Transverse colon (tissue), 4 donors: ENCODE measurements around the gene CLCNKB. TPM values are rescaled to one million over a fixed set of nuclear protein-coding genes. Genes with fewer than 3 reads are reported as not detected.

ENCODE experiments used
- DNase-seq: peaks from one replicate; pipeline ENCODE4 v3.0.0-alpha.2; 2019
- H3K27ac ChIP-seq, 4 donors: fragments of 200-600 bp; sonication (generic); 2 replicates each; pipeline ENCODE4 v1.5.1; 2016 to 2018; ENCODE audit warnings: inconsistent platforms in 4 of 4
- H3K27me3 ChIP-seq: fragments of 200-600 bp; sonication (generic); 2 replicates; pipeline ENCODE4 v1.5.1; 2017; ENCODE audit warnings: inconsistent platforms
- H3K36me3 ChIP-seq, 4 donors: fragments of 200-600 bp; sonication (generic); 2 replicates each; pipeline ENCODE4 v1.5.1; 2017 to 2019; ENCODE audit warnings: inconsistent platforms in 4 of 4
- H3K4me1 ChIP-seq, 4 donors: fragments of 200-600 bp; sonication (generic); 2 replicates each; pipeline ENCODE4 v1.5.1; 2017 to 2020; ENCODE audit warnings: inconsistent platforms in 4 of 4
- H3K4me3 ChIP-seq, 4 donors: fragments of 200-600 bp; sonication (generic); 1 replicate in 1 of 4; 2 replicates in 3 of 4; pipeline versions ENCODE4 v1.5.1 to v1.6.1; 2017 to 2019; ENCODE audit warnings: inconsistent platforms in 4 of 4
- H3K9me3 ChIP-seq, 2 donors: fragments of 200-600 bp; sonication (generic); 2 replicates each; pipeline ENCODE4 v1.5.1; 2017 to 2019; ENCODE audit warnings: inconsistent platforms in 2 of 2
- CTCF ChIP-seq, 5 experiments: fragments of 200-600 bp in 3 of 5; fragments of 450-650 bp in 2 of 5; sonication (generic) in 3 of 5; IDR thresholded peaks; 1 replicate in 2 of 5; 2 replicates in 3 of 5; pipeline ENCODE4 v1.5.1; 2016 to 2017; ENCODE audit warnings: antibody characterized with exemption in 5 of 5, inconsistent platforms in 3 of 5, mild to moderate bottlenecking in 2 of 5, moderate library complexity in 1 of 5
- EP300 ChIP-seq: sonication (generic); formaldehyde crosslinking; IDR thresholded peaks from one replicate; pipeline ENCODE4 v1.6.1; 2017; ENCODE audit warnings: antibody characterized with exemption, low read depth
- POLR2A ChIP-seq: fragments of 450-650 bp; IDR thresholded peaks from one replicate; pipeline ENCODE4 v1.6.1; 2016; ENCODE audit warnings: antibody characterized with exemption, mild to moderate bottlenecking, moderate library complexity
- POLR2AphosphoS5 ChIP-seq, 3 donors: sonication (generic); formaldehyde crosslinking; IDR thresholded peaks; one replicate each; pipeline ENCODE4 v1.6.1; 2016; ENCODE audit warnings: antibody characterized with exemption in 3 of 3
- WGBS, 2 donors: methylation state at CpG; one replicate each; pipeline ENCODE4 v1.1.5; 2018; ENCODE audit warnings: low coverage in 1 of 2; 5-methylcytosine and 5-hydroxymethylcytosine counted together
- in situ Hi-C, 4 donors: fragments of 200-750 bp; cut with MboI; loops; one replicate each; pipeline versions ENCODE4 v1.15.0 to v1.15.1; 2017; ENCODE audit warnings: low sequenced_read_pairs in 3 of 4, low pct_ligation_motif_present in 1 of 4, low pct_unique_long_range_greater_than_20kb in 1 of 4
- intact Hi-C: fragments of 100-400 bp; cut with DNase I; formaldehyde crosslinking; loops from one replicate; pipeline ENCODE4 v1.15.1; 2023; ENCODE audit warnings: low total_unique reads
- total RNA-seq, 4 donors: library from RNA; depleted of rRNA; stranded (reverse); fragments of >200 nt; gene quantifications; one replicate each; pipeline ENCODE4 v1.1.0, GENCODE V29; 2016

The CLCNKB gene
- total RNA-seq, 4 donors from 2014 or later, result 0.48 to 1.1 TPM; not detected in 2

- intact Hi-C loops (loop anchor here (5.0 to 10.0 kb wide), 2 partner anchors 167 to 289 kb away; partner anchors contain the start of gene SZRD1), in situ Hi-C loops (loop anchor here in 2 of 4 donors (5.0 to 25.0 kb wide), 2 partner anchors 112 to 287 kb away; partner anchors contain the start of genes FBXO42 (in 1 of the 2) and SZRD1 (in 1 of the 2))
- Histone ChIP-seq H3K27ac (no peak overlapping the region), H3K27me3 (peaks cover 11% of the 10 kb centered on the region), H3K4me3 (no peak overlapping the region), H3K36me3 (no peaks in the 10 kb centered on the region), H3K4me1 (peaks cover 3 to 21% (median 16%) of the 10 kb centered on the region in 4 donors), H3K9me3 (no peaks in the 10 kb centered on the region)
- 56 to 66% methylated on average over 7 to 11 of the region's 11 CpGs for WGBS, 2 donors
- TF ChIP-seq EP300, result no peak
- TF ChIP-seq POLR2AphosphoS5 (IDR thresholded peaks at IDR 0.05), result no peak
- TF ChIP-seq POLR2A, result no peak
- no peak for TF ChIP-seq CTCF (IDR thresholded peaks at IDR 0.05)
- no peak for DNase-seq
These were observed 31.9 kb downstream of the CLCNKB start for GRCh38 chr1:16075337-16076030.

- Histone ChIP-seq H3K4me3 (no peak overlapping the region), H3K27me3 (peaks cover 11% of the 10 kb centered on the region), H3K27ac (no peak overlapping the region), H3K9me3 (no peaks in the 10 kb centered on the region), H3K4me1 (peaks cover 3 to 21% (median 16%) of the 10 kb centered on the region in 4 donors), H3K36me3 (no peaks in the 10 kb centered on the region)
- in situ Hi-C loops, result loop anchor here in 2 of 4 donors (5.0 to 25.0 kb wide), 2 partner anchors 111 to 286 kb away; partner anchors contain the start of genes FBXO42 (in 1 of the 2) and SZRD1 (in 1 of the 2)
- intact Hi-C loops, result loop anchor here (5.0 to 10.0 kb wide), 2 partner anchors 166 to 289 kb away; partner anchors contain the start of gene SZRD1
- TF ChIP-seq POLR2AphosphoS5 (IDR thresholded peaks at IDR 0.05) (no peak), CTCF (IDR thresholded peaks at IDR 0.05) (no peak), POLR2A (no peak), EP300 (no peak)
- no peak for DNase-seq
- WGBS, 2 donors, result 68 to 80% methylated on average over 4 to 14 of the region's 14 CpGs
These were observed 32.7 kb downstream of the CLCNKB start for GRCh38 chr1:16076031-16076864.

- intact Hi-C loops, result loop anchor here (5.0 to 10.0 kb wide), 2 partner anchors 165 to 288 kb away; partner anchors contain the start of gene SZRD1
- TF ChIP-seq POLR2AphosphoS5 (IDR thresholded peaks at IDR 0.05) (no peak), EP300 (no peak), CTCF (IDR thresholded peaks at IDR 0.05) (no peak), POLR2A (no peak)
- Histone ChIP-seq H3K27me3 (peaks cover 11% of the 10 kb centered on the region), H3K4me3 (no peak overlapping the region), H3K9me3 (no peaks in the 10 kb centered on the region), H3K36me3 (no peaks in the 10 kb centered on the region), H3K27ac (no peak overlapping the region), H3K4me1 (peaks cover 3 to 21% (median 16%) of the 10 kb centered on the region in 4 donors)
- in situ Hi-C loops, result loop anchor here in 2 of 4 donors (5.0 to 25.0 kb wide), 2 partner anchors 110 to 285 kb away; partner anchors contain the start of genes FBXO42 (in 1 of the 2) and SZRD1 (in 1 of the 2)
- WGBS, 2 donors, result 57 to 75% methylated on average over 6 to 11 of the region's 11 CpGs
- DNase-seq, result no peak
These were observed 33.3 kb downstream of the CLCNKB start for GRCh38 chr1:16076865-16077238.
